PC-9 (cell line): ENCODE measurements around the gene HARBI1. TPM values are rescaled to one million over a fixed set of nuclear protein-coding genes. Genes with fewer than 3 reads are reported as not detected.
A peak's percentile ranks its signal among the peaks of the same experiment; 100 is the strongest.

Experiments
- BruUV-seq: library from RNA; stranded (reverse); fragments of 400-500 nt; replicated peaks from 2 replicates; lab custom pipeline; 2021; lab: Mats Ljungman, UMichigan
- CTCF ChIA-PET: fragments of 300-600 bp; sonication (Branson Sonifier 250); formaldehyde crosslinking; loops from one replicate; lab custom pipeline; 2022; ENCODE audit warnings: antibody characterized with exemption; lab: Charles Lee
- POLR2A ChIA-PET: fragments of 300-600 bp; sonication (Branson Sonifier 250); formaldehyde crosslinking; loops from one replicate; lab custom pipeline; 2022; ENCODE audit warnings: antibody characterized with exemption; ENCODE audit not compliant: unreplicated experiment; lab: Charles Lee
- DNase-seq, 2 experiments: peaks; one replicate each; pipeline versions ENCODE4 v3.0.0 to v3.0.0-alpha.2; 2015 to 2022; ENCODE audit warnings: mixed read lengths in 1 of 2
- H2AFZ ChIP-seq: fragments of 200-600 bp; sonication (generic); 2 replicates; pipeline ENCODE4 v1.8.1; 2017; ENCODE audit warnings: antibody characterized with exemption
- H3F3A ChIP-seq: fragments of 200-600 bp; sonication (generic); 2 replicates; pipeline ENCODE4 v1.8.1; 2017; ENCODE audit warnings: antibody characterized with exemption, mild to moderate bottlenecking, low read depth; ENCODE audit not compliant: insufficient read depth
- H3K27ac ChIP-seq: fragments of 200-600 bp; sonication (generic); 2 replicates; pipeline ENCODE4 v1.6.1; 2016; ENCODE audit warnings: mixed run types
- H3K27me3 ChIP-seq: fragments of 200-600 bp; sonication (generic); 2 replicates; pipeline ENCODE4 v1.6.1; 2016; ENCODE audit warnings: low read depth, mixed run types; ENCODE audit not compliant: insufficient read depth
- H3K36me3 ChIP-seq: fragments of 200-600 bp; sonication (generic); 2 replicates; pipeline ENCODE4 v1.6.1; 2016; ENCODE audit warnings: low read depth, mixed run types
- H3K4me1 ChIP-seq: fragments of 200-600 bp; sonication (generic); replicated peaks from 2 replicates; pipeline ENCODE4 v1.6.1; 2016; ENCODE audit warnings: mixed run types; ENCODE audit not compliant: insufficient read depth
- H3K4me2 ChIP-seq: fragments of 200-600 bp; sonication (generic); 2 replicates; pipeline ENCODE4 v1.6.1; 2017; ENCODE audit warnings: mixed run types
- H3K4me3 ChIP-seq: fragments of 200-600 bp; sonication (generic); 2 replicates; pipeline ENCODE4 v1.6.1; 2016; ENCODE audit warnings: mixed run types
- H3K79me2 ChIP-seq: fragments of 200-600 bp; sonication (generic); 2 replicates; pipeline ENCODE4 v1.6.1; 2017; ENCODE audit warnings: low read depth, mixed run types
- H3K9me2 ChIP-seq: fragments of 200-600 bp; sonication (generic); 2 replicates; pipeline ENCODE4 v1.8.1; 2017; ENCODE audit warnings: mild to moderate bottlenecking; ENCODE audit not compliant: insufficient read depth
- H3K9me3 ChIP-seq: fragments of 200-600 bp; sonication (generic); 2 replicates; pipeline ENCODE4 v1.8.1; 2016; ENCODE audit warnings: low read depth; ENCODE audit not compliant: insufficient read depth
- H4K20me1 ChIP-seq: fragments of 200-600 bp; sonication (generic); 2 replicates; pipeline ENCODE4 v1.8.1; 2017; ENCODE audit not compliant: insufficient read depth
- EZH2 ChIP-seq: fragments of 200-600 bp; sonication (generic); IDR thresholded peaks from 2 replicates; pipeline ENCODE4 v1.8.0; 2017; ENCODE audit warnings: antibody characterized with exemption, low read depth
- intact Hi-C: fragments of 100-400 bp; cut with micrococcal nuclease; formaldehyde crosslinking; loops from one replicate; pipeline ENCODE4 v1.10.0; 2022; ENCODE audit not compliant: unreplicated experiment
- total RNA-seq: library from RNA; stranded (reverse); gene quantifications from 2 replicates; pipeline ENCODE4 v1.2.3, GENCODE V29; 2021
- TF ChIP-seq, protein P1 (sequence below): fragments of 200-600 bp; sonication (generic); conservative IDR thresholded peaks from 2 replicates; pipeline ENCODE4 v1.6.1; 2017; ENCODE audit warnings: mixed run types, antibody characterized with exemption, mild to moderate bottlenecking, moderate library complexity

Gene HARBI1
- total RNA-seq, 1 experiment from 2014 or later, result 8.0 TPM

DNA sequence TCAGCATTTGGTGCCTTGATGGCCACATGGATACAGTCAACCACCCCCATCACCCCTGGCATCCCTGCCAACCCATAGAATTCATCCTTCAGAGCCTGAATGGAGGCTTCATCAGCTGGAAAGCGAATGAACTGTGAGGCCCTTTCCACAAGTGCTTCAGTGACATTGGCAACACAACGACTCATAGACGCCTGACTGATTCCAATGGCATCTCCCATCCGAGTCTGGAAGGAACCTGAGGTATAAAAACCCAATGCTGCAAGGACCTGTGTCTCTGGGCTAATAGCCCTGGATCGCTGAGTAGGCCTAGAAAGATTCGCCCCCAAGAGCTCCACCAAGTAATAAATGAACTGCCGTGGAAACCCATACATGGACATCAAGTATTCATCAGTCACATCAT is 1.3 kb downstream of the HARBI1 start:
- POLR2A ChIA-PET, result no interaction called here

GRCh38 chr11:46612326-46612725 is 4.7 kb downstream of the HARBI1 start:
- peaks cover 12% of the 10 kb centered on the region for H3F3A ChIP-seq
- no TSS peak for BruUV-seq
- H2AFZ ChIP-seq, result no peak overlapping the region
- DNase-seq, result no peak
- no peak overlapping the region for H3K27ac ChIP-seq
- H3K4me3 ChIP-seq, result no peak overlapping the region
- intact Hi-C loops, result no loop called here
- H3K27me3 ChIP-seq, result no peaks in the 10 kb centered on the region
- ChIA-PET CTCF (interaction anchor here (0.6 kb wide), 1 partner anchor 68 kb away, joined by 3 read pairs; no protein-coding TSS in a partner anchor), POLR2A (no interaction called here)
- peaks cover 13% of the 10 kb centered on the region for H3K4me1 ChIP-seq
- no peak for TF ChIP-seq EZH2
- TF ChIP-seq, protein P1, sequence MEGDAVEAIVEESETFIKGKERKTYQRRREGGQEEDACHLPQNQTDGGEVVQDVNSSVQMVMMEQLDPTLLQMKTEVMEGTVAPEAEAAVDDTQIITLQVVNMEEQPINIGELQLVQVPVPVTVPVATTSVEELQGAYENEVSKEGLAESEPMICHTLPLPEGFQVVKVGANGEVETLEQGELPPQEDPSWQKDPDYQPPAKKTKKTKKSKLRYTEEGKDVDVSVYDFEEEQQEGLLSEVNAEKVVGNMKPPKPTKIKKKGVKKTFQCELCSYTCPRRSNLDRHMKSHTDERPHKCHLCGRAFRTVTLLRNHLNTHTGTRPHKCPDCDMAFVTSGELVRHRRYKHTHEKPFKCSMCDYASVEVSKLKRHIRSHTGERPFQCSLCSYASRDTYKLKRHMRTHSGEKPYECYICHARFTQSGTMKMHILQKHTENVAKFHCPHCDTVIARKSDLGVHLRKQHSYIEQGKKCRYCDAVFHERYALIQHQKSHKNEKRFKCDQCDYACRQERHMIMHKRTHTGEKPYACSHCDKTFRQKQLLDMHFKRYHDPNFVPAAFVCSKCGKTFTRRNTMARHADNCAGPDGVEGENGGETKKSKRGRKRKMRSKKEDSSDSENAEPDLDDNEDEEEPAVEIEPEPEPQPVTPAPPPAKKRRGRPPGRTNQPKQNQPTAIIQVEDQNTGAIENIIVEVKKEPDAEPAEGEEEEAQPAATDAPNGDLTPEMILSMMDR, result no peak
- no peak overlapping the region for H3K4me2 ChIP-seq
- peaks cover 18% of the 10 kb centered on the region for H3K79me2 ChIP-seq
- H3K9me3 ChIP-seq, result no peaks in the 10 kb centered on the region
- no peaks in the 10 kb centered on the region for H4K20me1 ChIP-seq
- no peaks in the 10 kb centered on the region for H3K36me3 ChIP-seq
- no peaks in the 10 kb centered on the region for H3K9me2 ChIP-seq

More for the DNA sequence above, 1.3 kb downstream of the HARBI1 start:
- CTCF ChIA-PET, result interaction anchor here (0.5 to 0.6 kb wide), 2 partner anchors 47 to 232 kb away, joined by 3 to 7 read pairs; no protein-coding TSS in a partner anchor
- H4K20me1 ChIP-seq, result peaks cover 4% of the 10 kb centered on the region; the same call in 1 of the 2 replicates
- H3K27me3 ChIP-seq, result no peaks in the 10 kb centered on the region
- H3F3A ChIP-seq, result peaks cover 12% of the 10 kb centered on the region
- intact Hi-C loops, result loop anchor here (2.0 to 5.0 kb wide), 4 partner anchors 61 to 253 kb away; partner anchors contain the start of gene MDK
- H3K9me3 ChIP-seq, result no peaks in the 10 kb centered on the region
- peak overlapping the region; percentile 88 for H3K4me2 ChIP-seq
- TF ChIP-seq, protein P1, result no peak
- no peak for TF ChIP-seq EZH2
- no peaks in the 10 kb centered on the region for H3K9me2 ChIP-seq
- no peak for DNase-seq
- no peaks in the 10 kb centered on the region for H3K36me3 ChIP-seq
- H3K79me2 ChIP-seq, result peaks cover 52% of the 10 kb centered on the region
- no peak overlapping the region for H2AFZ ChIP-seq
- no TSS peak for BruUV-seq
- H3K4me1 ChIP-seq, result peaks cover 24% of the 10 kb centered on the region
- H3K27ac ChIP-seq, result peak overlapping the region; percentile 95
- peak overlapping the region; percentile 95; the same call in 1 of the 2 replicates for H3K4me3 ChIP-seq

DNA sequence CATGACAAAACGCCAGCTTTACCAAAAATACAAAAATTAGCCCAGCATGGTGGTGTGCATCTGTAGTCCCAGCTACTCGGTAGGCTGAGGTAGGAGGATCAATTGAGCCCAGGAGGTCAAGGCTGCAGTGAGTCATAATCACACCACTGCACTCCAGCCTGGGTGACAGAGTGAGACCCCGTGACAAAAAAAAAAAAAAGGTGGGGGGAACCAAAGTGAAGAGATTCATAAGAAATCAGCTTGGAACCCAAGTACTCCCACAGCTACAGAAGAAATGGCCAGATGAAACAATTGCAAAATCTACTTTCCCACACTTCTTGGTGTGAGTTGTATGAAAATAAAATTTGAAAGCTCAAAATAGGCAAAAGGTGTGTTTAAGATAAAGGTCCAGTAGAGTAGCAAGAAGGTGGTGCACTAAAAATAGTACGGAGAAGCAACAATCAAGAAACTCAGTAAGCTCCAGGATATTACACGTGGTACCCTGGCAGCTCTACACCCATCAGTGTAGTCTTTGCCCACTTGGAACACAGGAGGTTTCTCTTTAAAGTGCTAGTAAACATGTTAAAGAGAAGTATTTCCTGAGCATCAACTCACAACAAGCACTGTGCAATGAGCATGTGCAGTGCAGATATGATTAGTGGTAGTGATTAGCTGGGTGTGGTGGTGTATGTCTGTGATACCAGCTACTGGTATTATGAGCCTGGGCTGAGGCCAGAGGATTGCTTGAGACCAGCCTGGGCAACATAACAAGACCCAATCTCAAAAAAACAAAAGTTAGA is 5.3 kb downstream of the HARBI1 start:
- Histone ChIP-seq H3K4me2 (no peak overlapping the region), H3K9me2 (no peaks in the 10 kb centered on the region), H2AFZ (no peak overlapping the region), H4K20me1 (no peaks in the 10 kb centered on the region), H3K9me3 (no peaks in the 10 kb centered on the region), H3K4me1 (peaks cover 13% of the 10 kb centered on the region), H3K79me2 (peaks cover 18% of the 10 kb centered on the region), H3K27me3 (no peaks in the 10 kb centered on the region), H3K27ac (no peak overlapping the region), H3K4me3 (no peak overlapping the region), H3K36me3 (no peaks in the 10 kb centered on the region), H3F3A (peaks cover 10% of the 10 kb centered on the region)
- POLR2A ChIA-PET, result interaction anchor here (0.7 kb wide), 1 partner anchor 35 kb away, joined by 14 read pairs; no protein-coding TSS in a partner anchor
- CTCF ChIA-PET, result no interaction called here
- no peak for DNase-seq
- TF ChIP-seq, protein P1, result no peak
- no peak for TF ChIP-seq EZH2
- intact Hi-C loops, result no loop called here
- no TSS peak for BruUV-seq
